ENCODE results near the gene CDIPT. TPM values are rescaled to one million over a fixed set of nuclear protein-coding genes. Genes with fewer than 3 reads are reported as not detected.

CDIPT gene
- total RNA-seq, 1 experiment from 2014 or later, result 60.5 TPM

DNA sequence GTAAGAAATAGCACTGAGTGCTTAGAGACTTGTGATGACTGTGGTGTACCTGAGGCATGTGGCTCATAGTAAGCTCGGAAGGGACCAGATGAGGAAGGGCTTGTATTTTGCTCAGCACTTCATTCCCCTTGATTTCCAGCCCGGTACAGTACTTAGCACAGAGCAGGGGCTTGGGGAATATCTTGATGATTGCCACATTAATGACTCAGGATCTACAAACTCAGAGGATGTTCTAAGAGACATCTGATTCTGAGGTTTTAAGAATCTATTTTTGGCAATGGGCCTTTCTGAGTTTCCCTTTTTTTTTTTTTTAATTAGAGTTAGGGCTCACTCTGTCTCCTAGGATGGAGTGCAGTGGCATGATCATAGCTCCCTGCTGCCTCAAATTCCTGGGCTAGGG, 46.4 kb upstream of the CDIPT start:
- Histone ChIP-seq H3K4me1 (ENCODE audit: insufficient read depth, low read length) (no peaks in the 10 kb centered on the region), H3K36me3 (ENCODE audit: low read depth, low read length) (no peaks in the 10 kb centered on the region), H3F3A (ENCODE audit: low read length, unreplicated experiment) (no peaks in the 10 kb centered on the region), H3K9me3 (ENCODE audit: low read length) (no peaks in the 10 kb centered on the region), H3K27ac (ENCODE audit: low read length) (no peak overlapping the region), H3K4me3 (ENCODE audit: low read length) (no peak overlapping the region), H3K27me3 (ENCODE audit: low read length) (no peaks in the 10 kb centered on the region), H3K79me2 (ENCODE audit: low read length) (no peaks in the 10 kb centered on the region), H3K9me2 (replicated peaks; ENCODE audit: low read length) (no peaks in the 10 kb centered on the region), H3K4me2 (ENCODE audit: low read length) (no peak overlapping the region), H2AFZ (ENCODE audit: low read length) (no peak overlapping the region), H3K9ac (ENCODE audit: low read length) (no peak overlapping the region), H4K20me1 (ENCODE audit: low read length) (no peaks in the 10 kb centered on the region)
- ChIA-PET POLR2A (ENCODE audit: unreplicated experiment) (interaction anchor here (1.0 kb wide), 1 partner anchor 10 kb away, joined by 16 read pairs; the partner anchor contains the start of genes ASPHD1 and SEZ6L2), CTCF (interaction anchor here (0.6 kb wide), 1 partner anchor 45 kb away, joined by 7 read pairs; no protein-coding TSS in a partner anchor)
- ATAC-seq, result no peak
- DNase-seq, result no peak
- intact Hi-C loops (cut with micrococcal nuclease), result no loop called here
- BruUV-seq (replicated peaks), result no TSS peak
- TF ChIP-seq EZH2phosphoT487 (IDR thresholded peaks at IDR 0.05; ENCODE audit: borderline replicate concordance, low read length), result no peak
- TF ChIP-seq, protein P1, sequence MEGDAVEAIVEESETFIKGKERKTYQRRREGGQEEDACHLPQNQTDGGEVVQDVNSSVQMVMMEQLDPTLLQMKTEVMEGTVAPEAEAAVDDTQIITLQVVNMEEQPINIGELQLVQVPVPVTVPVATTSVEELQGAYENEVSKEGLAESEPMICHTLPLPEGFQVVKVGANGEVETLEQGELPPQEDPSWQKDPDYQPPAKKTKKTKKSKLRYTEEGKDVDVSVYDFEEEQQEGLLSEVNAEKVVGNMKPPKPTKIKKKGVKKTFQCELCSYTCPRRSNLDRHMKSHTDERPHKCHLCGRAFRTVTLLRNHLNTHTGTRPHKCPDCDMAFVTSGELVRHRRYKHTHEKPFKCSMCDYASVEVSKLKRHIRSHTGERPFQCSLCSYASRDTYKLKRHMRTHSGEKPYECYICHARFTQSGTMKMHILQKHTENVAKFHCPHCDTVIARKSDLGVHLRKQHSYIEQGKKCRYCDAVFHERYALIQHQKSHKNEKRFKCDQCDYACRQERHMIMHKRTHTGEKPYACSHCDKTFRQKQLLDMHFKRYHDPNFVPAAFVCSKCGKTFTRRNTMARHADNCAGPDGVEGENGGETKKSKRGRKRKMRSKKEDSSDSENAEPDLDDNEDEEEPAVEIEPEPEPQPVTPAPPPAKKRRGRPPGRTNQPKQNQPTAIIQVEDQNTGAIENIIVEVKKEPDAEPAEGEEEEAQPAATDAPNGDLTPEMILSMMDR (conservative IDR thresholded peaks at IDR 0.05; ENCODE audit: low read depth, low read length), result no peak

DNA sequence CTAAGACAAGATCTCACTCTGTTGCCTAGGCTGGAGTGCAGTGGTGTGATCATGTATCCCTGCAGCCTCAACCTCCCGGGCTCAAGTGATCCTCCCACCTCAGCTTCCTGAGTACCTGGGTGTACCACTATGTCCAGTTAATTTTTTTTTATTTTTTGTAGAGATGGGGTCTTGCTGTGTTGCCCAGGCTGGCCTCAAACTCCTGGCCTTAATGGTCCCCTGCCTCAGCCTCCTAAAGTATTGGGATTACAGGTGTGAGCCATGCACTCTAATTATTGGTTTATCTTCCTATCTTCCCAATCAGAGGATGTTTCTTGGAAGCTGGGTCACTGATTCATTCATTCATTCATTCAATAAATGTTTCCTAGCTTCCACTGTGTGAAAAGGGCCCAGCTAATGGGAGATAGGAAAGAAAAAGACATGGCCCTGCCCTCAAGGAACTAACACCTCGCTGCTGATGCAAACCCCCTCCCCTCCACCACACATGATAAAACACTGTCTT, 45.7 kb upstream of the CDIPT start:
- POLR2A ChIA-PET (ENCODE audit: unreplicated experiment), result no interaction called here
- no TSS peak for BruUV-seq (replicated peaks)

DNA sequence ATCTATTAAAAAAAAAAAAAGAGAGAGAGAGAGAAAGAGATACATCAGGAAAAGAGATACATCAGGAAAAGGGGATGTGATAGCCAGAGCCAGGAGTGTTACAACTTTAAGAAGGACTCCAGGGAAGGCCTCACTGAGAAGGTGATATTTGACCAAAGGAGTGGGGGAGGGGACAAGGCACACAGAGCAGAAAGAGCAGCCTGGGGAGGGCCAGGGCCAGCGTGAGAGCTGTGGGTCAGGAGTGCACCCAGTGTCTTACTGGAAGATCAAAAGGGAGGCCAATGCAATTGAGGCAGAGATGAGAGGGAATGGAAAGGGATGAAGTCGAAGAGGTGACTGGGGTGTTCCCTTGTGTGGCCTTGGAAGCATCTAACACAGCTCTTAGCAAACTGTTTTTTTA, 44.9 kb upstream of the CDIPT start:
- Histone ChIP-seq H3K27me3 (ENCODE audit: low read length) (no peaks in the 10 kb centered on the region), H3K9me2 (replicated peaks; ENCODE audit: low read length) (no peaks in the 10 kb centered on the region), H3K4me3 (ENCODE audit: low read length) (no peak overlapping the region), H3K9me3 (ENCODE audit: low read length) (no peaks in the 10 kb centered on the region), H3K36me3 (ENCODE audit: low read depth, low read length) (no peaks in the 10 kb centered on the region), H3F3A (ENCODE audit: low read length, unreplicated experiment) (no peaks in the 10 kb centered on the region), H3K4me2 (ENCODE audit: low read length) (no peak overlapping the region), H3K27ac (ENCODE audit: low read length) (no peak overlapping the region), H2AFZ (ENCODE audit: low read length) (no peak overlapping the region), H3K79me2 (ENCODE audit: low read length) (no peaks in the 10 kb centered on the region), H3K9ac (ENCODE audit: low read length) (no peak overlapping the region), H4K20me1 (ENCODE audit: low read length) (no peaks in the 10 kb centered on the region), H3K4me1 (ENCODE audit: insufficient read depth, low read length) (no peaks in the 10 kb centered on the region)
- ChIA-PET CTCF (no interaction called here), POLR2A (ENCODE audit: unreplicated experiment) (no interaction called here)
- intact Hi-C loops (cut with micrococcal nuclease), result no loop called here
- BruUV-seq (replicated peaks), result no TSS peak
- TF ChIP-seq EZH2phosphoT487 (IDR thresholded peaks at IDR 0.05; ENCODE audit: borderline replicate concordance, low read length) (no peak), EZH2 (IDR thresholded peaks at IDR 0.05; ENCODE audit: low read length, unreplicated experiment) (no peak)
- TF ChIP-seq, protein P1 (conservative IDR thresholded peaks at IDR 0.05; ENCODE audit: low read depth, low read length), result no peak
- ATAC-seq, result no peak
- DNase-seq, result no peak

More for the DNA sequence above, 45.7 kb upstream of the CDIPT start:
- H3K9ac ChIP-seq (ENCODE audit: low read length), result no peak overlapping the region
- H4K20me1 ChIP-seq (ENCODE audit: low read length), result no peaks in the 10 kb centered on the region
- H3K9me3 ChIP-seq (ENCODE audit: low read length), result no peaks in the 10 kb centered on the region
- H3K4me1 ChIP-seq (ENCODE audit: insufficient read depth, low read length), result no peaks in the 10 kb centered on the region
- ATAC-seq (no peak), DNase-seq (no peak)
- H3K36me3 ChIP-seq (ENCODE audit: low read depth, low read length), result no peaks in the 10 kb centered on the region
- H3K27me3 ChIP-seq (ENCODE audit: low read length), result no peaks in the 10 kb centered on the region
- intact Hi-C loops (cut with micrococcal nuclease), result no loop called here
- no peaks in the 10 kb centered on the region for H3K9me2 ChIP-seq (replicated peaks; ENCODE audit: low read length)
- no peak overlapping the region for H3K27ac ChIP-seq (ENCODE audit: low read length)
- H3F3A ChIP-seq (ENCODE audit: low read length, unreplicated experiment), result no peaks in the 10 kb centered on the region
- CTCF ChIA-PET, result no interaction called here
- no peak overlapping the region for H3K4me2 ChIP-seq (ENCODE audit: low read length)
- no peak overlapping the region for H3K4me3 ChIP-seq (ENCODE audit: low read length)
- no peak overlapping the region for H2AFZ ChIP-seq (ENCODE audit: low read length)
- no peak for TF ChIP-seq EZH2phosphoT487 (IDR thresholded peaks at IDR 0.05; ENCODE audit: borderline replicate concordance, low read length)
- TF ChIP-seq EZH2 (IDR thresholded peaks at IDR 0.05; ENCODE audit: low read length, unreplicated experiment), result no peak
- TF ChIP-seq, protein P1 (conservative IDR thresholded peaks at IDR 0.05; ENCODE audit: low read depth, low read length), result no peak
- H3K79me2 ChIP-seq (ENCODE audit: low read length), result no peaks in the 10 kb centered on the region
